NCI-H2196 treated with DMSO at 0.1 percent for 48 hours (cell line): ENCODE measurements around the gene USP48.

ENCODE experiments used
- DNase-seq: peaks from one replicate; lab custom pipeline; 2025; ENCODE audit not compliant: unreplicated experiment; lab: John Stamatoyannopoulos, UW

The USP48 gene

DNA sequence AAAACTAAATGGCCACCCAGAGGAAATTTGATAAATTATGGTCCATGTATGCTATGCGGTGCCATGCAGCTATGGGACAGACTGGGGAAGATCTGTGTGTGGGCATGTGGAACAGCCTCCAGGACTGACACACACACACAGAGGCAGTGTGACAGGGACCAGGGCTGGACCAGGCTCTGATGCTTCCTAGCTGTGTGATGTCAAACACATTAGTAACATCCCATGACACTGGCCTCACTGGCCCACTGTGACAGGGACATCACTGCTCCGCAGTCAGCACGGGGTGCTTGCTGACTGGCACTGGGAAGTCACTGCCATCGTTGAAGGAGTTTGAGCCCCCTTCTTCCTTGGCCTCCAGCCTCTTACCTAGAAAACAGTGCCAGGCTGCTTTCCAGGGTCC is 127.7 kb downstream of the USP48 start:
- no peak for DNase-seq

DNA sequence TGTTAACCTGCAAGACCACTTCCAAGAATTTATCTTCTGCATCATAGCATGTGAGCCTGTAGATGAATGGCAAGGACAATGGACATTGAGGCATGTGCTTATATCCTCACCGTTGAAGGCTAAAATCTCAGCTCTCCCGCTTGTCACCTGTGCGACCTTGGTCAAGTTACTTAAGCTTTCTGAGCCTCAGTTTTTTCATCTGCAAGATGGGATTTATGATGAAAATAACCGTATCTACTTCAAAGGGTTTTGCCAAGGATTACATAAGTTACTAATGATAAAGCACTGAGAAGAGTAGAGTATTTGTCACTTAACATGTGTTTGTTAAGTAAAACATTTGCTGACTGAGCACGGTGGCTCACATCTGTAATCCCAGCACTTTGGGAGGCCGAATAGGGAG is 128.7 kb downstream of the USP48 start:
- no peak for DNase-seq

DNA sequence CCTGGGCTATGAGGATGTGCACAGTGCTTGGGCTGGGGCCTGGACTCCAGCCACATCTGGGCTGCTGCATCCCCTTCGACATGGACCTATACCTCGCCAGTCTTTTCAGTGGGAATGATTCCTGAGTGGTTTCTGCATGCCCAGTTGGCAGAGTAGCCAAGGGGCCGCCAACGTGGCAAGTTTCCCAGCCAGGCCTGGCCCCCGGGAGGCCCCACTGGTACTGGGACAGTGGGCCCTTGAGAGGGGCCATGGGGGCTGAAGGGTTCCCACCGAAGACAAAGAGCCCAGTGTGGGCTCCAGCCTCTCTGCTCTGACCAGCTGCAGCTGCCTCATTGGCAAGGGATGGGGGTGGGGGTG is 129.2 kb downstream of the USP48 start:
- no peak for DNase-seq

DNA sequence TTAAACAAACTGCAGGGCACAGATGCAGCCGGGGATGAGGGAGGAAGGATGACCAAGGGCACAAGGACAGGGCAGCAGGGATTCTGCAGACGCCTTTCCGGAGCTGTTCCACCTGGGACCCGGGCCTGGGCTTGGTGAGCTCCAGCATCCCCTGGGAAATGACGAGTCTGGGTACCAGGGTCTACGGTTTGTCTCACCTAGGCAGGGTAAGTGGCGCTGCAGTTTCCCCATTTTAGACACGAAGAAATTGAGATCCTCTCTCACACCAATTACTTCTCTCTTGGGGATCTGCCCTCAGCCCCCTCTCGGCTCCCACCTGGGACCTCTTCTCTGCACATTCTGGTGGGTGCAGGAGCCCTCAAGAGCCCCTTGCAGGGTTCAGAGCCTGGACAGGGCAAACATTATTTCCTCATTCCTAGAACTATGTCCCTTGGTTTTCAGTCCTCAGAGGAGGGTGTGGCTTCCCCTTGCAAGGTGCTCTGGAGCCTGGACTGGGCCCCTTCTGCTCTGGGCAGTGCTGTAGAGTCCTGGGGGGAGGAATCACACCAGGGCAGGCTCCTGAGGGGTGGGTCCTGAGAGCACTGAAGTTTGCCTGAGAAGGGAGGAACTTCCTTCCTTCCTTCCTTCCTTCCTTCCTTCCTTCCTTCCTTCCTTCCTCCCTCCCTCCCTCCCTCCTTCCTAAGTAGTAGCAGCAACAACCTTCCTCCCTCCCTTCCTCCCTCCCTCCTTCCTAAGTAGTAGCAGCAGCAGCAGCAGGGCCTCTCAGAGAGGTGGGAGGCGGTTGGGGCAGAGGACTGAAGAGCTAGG is 129.8 kb downstream of the USP48 start:
- DNase-seq = no peak

DNA sequence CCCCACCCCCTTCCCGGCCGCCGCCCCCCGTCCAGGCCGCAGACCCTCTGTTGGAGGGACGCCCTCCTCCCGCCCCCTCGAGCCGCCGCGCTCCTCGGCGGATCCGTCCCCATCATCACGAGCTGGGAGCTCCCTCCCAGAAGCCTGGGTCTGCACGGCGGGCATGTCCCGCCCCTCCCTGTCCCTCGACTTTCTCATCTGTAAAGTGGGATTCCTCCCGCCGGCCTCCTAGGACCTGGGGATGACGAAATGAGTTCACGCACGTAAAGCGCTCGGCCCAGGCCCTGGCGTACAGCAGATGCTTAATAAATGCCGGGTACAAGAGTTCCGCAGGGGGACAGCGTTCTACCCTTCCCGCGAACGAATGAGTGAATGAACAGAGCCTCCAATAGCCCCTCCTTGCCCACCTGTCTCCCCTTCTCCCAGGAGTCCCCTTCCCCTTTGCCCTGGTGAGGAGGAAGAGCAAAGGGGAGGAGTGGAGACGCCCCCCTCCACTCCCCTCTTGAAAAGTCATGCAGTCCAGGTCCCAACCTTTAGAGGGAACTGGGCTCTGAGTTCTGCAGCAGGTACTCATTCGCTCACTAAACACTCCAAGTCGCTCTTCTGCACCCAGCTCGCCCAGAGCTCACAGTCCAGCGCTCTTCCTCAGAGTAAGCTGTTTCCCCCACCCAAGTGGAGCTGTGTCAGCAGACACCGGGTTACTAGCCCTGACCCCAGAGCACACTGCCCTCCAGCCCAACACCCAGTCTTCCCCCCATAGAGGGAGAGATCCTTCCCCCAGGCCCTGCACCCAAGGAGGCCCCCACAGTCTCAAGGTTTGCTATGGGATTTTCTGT is 130.6 kb downstream of the USP48 start:
- no peak for DNase-seq

DNA sequence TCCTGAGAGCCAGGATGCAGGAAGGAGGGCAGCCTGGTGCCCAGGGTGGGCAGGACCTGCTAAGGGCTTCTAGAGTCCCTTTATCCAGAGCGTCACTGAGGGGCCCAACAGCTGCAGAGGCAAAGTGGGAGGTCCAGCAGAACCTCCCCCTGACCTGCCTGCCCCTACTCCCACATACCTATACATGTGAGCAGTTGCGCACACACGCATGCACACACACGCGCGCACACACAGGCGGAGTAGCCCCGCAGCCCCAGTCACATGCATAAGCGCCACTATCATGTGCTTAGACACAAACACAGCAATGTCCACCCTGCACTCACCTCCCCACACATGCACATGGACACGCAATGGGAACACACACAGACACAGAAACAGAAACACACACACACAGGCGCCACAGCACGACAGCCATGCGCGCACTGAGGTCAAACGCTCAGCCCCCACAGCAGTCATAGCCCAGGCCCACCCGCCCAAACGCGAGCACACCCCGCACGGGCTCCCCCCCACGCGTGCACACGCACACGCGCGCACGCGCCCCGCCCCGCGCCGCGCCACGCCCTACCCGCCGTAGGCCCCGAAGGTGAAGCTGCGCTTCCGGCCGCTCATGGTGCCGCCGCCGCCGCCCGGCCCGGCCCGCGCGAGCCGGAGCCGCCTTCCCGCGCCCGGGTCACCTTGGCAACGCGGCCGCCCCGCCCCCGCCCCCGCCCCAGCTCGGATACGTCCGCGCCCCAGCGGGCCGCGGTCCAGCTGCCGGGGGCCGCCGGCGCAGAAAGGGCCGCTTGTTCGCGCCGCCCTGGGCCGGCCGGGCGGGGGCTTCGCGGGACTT is 131.5 kb downstream of the USP48 start:
- peak; percentile 17 for DNase-seq

DNA sequence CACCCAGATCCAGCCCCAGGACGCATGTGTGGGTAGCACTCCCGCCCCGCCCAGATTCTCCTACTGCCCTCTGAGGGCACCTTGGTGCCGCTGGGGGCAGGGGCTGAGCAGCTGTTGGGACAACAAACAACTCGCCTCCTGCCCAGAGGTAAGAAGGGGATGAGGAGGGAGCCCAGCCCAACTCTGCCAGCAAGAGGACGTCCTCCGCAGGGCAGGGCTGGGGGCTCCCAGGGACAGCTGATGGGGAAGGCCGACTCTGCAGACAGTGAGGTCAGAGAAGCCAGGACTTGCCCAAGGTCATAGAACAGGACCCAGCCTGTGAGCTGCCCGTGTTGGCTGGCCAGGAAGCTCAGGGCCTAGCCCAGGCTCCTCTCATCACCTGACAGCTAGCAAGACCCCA is 132.5 kb downstream of the USP48 start:
- no peak for DNase-seq

DNA sequence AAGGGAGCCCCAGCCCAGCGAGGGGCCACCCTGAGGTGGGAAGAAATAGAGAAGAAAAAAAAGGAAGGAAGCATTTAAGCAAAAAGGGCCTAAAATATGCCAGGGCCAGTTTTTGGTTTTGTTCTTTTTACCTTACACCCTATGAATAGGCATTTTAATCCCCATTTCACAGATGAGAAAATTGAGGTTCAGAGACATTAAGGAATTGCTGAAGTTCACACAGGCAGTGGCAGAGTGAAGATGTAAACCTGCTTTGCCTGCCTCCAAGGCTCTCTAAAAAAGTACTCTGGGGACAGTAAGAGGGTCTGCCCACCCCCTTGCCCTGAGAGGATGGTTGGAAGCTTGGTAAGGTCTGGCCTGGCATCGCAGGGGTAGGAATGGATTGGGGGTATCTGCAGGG is 133.6 kb downstream of the USP48 start:
- DNase-seq = no peak

DNA sequence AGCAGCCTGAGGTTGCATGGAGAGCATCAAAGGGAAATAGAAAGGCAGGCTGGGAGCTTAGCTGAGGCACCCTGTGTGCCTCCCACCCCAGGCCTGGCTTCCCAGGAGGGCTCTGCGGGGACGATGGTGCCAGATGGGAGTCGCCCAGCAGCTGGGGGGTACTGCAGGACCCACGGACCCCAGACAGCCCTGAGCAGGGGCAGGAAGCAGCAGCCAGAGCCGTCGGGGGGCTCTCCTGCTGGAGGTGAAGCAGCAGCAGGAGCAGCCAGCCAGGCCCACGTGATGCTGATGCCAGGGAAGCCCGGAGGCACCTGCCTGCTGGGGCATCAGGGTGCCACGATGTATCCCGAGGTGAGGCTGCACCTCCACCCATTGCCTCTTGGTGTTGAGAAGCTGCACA is 134.2 kb downstream of the USP48 start:
- no peak for DNase-seq

DNA sequence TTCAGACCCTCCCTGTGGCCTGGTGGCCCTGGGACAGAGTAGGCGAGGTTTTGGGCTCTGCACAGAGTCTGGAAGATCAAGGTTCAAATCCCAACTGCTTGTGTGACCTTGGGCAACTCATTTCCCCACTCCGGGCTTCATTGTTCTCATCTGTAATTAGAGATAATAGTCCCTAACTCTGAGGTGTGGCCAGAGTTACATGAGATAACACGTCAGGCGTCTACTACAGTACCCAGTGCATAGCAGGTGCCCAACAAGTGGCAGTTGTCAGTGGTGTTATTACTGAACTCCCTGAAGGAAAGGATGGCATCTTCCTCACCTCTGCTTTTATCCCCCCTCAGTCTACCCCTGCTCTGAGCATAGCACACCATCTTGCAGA is 134.6 kb downstream of the USP48 start:
- no peak for DNase-seq

DNA sequence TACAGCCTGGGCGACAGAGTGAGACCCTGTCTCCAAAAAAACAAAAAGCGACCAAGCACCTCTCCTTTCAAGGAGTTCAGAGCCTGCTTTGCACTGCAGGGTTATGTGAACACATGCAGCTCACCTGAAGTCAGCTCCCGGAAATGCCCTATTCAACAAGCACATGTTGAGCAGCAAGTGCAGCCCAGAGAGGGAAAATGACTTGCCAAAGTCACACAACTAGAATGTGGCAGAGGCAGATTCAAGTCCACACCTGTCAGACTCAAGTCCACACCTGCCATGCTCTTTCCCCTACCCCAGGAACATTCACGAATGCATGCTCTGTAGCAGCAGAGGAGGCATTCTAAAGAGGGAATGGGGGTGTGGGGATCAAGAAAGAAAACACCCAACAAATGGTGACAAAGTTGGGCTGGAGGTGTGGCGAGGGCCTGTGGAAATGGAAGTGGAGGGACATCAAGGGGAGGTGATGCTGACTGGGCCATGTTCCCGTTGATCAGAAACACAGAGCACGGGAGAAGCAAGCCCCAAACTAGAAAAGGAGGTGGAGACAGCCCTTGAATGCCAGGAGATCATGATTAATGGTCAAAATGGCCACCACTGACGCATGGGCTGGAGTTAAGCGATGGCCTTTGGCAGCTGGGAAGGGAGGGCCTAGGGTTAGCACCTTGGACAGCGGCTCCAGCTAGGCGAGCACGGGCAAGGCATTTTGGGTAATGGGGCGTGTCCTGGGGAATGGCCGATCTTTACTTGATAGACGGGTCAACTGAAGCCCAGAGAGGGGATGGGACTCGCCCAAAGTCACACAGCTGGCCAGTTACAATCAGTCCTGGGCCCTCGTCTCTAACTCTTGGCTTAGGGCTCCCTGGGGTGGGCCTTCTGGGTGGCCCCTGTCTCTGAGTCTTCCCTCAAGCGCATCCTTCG is 135.3 kb downstream of the USP48 start:
- no peak for DNase-seq

DNA sequence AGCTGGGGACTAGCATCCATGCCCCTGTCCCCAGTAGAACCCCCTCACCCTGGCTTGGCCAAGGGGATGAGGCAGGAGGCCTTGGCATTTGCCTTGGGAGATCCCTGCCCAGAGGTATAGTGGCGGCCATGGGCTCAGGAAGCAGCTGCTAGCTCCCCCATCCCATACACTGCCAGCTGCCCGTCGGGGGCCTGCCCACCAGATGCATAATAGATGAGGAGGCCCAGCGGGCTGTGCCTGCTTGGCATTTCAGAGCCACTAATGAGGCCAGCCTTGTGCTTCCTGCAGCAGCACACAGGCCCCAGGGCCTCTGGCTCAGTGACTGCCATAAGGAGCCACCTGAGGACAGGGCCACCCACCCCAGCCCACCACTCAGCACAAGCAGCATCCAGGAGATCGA is 137.4 kb downstream of the USP48 start:
- DNase-seq = no peak

DNA sequence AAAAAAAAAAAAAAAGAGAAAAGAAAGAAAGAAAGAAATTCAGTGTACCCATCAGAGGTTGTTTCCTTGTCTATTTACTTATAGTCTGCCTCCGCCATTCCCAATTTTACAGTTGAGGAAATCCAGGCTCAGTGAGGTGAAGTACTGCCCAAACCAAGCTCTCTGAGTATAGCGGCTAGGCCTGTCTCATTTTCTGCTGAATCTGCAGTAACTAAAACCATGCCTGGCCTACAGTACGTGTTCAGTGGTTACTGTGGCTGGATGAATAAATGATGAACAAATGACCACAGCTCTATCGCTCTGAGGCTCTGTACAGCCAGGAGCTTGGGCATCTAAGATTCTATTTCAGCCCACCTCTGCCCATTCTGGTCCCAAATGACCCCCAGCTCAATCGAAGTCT is 138.0 kb downstream of the USP48 start:
- no peak for DNase-seq

DNA sequence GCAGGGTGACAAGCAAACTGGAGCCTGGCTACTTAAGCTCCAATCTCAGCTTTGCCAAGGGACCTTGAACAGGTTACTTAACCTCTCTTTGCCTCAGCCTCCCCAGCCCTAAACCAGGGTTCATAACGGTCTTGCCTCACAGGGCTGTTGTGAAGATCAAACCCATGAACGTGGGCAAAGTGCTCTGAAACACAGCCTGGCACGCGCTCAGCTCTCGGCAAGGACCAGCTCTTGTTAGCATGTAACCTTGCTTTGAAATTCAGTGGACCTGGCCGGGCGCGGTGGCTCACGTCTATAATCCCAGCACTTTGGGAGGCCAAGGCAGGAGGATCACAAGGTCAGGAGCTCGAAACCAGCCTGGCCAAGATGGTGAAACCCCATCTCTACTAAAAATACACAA is 138.6 kb downstream of the USP48 start:
- no peak for DNase-seq

DNA sequence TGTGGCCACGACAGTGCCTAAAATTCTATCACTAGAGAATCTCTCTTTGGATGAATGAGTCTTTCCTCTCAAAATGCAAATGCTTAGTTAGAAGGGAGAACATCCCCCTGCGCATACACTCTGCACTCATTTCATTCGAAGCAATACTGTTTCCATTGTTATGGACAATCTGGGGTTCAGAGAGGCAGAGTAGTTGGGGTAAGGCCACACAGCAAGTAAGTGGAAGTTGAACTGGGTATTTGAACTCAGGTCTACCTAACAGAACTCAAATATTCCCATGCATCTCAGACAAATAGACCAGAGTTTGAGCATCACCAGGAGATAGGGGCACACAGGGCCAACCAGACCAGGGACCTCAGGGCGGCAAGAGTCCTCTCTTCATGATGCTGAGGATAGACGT is 139.3 kb downstream of the USP48 start:
- DNase-seq = no peak

DNA sequence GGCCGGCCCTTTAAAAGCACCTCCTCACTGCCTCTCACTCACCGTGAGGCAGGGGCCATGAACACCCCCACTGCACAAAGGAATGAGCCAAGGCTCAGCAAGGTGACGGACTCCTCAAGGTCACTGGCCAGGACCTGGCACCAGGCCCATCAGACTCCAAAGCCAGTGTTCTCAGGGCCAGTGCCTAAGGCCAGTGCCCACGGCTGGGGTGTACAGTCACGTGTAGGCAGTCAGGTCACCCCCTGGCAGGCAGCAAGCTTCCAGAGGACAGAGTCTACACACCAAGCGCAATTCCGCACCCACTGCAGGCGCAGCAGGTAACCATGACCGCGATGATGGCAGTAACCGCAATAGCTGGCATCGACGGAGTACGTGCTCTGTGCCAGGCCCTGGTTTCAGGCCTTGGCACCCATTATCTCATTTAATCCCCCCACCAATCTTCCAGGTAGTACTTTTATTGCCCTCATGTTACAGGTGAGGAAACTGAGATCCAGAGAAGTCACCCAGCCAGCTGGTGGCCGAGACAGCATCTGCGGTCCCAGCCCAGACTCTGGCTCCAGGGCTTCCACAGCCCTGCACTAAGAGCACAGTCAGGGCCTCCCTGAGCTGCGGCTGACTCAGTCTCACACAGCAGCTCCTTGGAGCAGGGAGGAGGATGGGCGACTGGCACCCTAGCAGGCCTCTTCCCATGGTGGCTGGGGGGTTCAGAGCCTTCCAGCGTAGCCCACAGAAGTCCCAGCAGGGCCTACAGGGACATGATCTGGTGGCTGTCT is 140.8 kb downstream of the USP48 start:
- DNase-seq = no peak

DNA sequence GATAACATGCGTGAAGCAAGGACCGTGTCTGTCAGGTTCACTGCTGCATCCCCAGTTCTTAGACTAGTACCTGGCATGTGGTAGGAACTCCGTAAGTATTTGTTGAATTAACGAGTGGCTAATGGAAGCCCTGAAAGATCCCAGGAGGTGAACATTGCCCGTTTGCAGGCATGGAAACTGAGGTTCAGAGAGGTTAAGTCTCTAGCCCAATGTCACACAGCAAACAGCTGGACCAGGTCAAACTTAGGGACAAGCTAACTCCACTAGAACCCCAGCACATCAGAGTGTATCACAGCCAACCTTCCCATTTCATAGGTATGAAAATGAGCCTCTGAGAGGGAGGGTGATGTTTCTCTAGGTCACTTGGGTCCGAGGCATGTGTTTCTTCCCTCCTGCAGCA is 141.4 kb downstream of the USP48 start:
- DNase-seq = no peak

DNA sequence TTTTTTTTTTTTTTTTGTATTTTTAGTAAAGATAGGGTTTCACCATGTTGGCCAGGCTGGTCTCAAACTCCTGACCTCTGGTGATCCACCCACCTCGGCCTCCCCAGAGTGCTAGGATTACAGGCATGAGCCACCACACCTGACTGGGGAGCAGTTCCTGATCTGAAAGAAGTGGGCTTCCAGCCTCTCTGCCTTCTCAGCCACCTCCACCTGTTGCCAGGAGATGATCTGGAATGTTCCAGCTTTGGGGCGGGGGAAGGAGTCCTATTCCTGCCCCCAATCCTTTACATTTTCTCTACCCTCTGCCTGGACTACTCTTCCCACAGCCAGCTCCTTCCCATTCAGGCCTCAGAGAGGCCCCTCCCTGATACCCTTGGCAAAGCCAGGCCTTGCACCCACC is 141.9 kb downstream of the USP48 start:
- no peak for DNase-seq

DNA sequence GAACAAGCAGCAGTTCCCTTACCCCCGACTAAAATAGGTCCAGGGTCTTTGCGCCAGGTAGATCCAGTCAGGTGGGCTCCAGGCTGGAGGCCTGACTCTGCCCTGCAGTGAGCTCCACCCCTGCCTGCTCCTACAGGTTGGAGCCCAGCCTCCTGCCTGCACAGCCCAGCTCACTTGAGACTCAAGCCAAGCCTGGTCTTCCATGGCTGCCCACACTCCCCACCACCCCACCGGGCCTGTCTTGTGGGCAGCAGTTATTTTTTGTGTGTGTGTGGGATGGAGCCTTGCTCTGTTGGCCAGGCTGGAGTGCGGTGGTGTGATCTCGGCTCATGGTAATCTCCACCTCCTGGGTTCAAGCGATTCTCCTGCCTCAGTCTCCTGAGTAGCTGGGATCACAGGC is 142.3 kb downstream of the USP48 start:
- DNase-seq = no peak

DNA sequence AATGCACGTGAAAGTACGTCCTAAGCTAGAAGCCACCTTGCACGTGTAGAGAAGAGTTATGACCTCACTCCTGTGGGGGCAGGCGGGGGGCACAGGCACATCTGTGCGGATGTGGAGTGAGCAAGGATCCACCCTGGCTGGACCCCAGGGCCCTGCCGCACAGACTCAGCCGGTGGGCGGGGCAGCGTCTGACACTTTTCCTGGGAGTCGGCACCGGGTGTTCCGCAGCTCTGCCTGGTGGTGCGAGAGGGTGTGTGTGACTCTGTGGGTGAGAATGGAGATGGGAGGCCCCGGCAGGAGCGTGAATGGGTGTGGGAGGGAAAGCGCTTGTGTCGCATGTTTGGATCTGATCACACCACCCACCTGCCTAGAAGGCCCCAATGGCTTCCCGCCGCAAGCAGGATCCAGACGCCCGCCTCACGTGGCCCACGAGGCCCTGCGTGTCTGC is 143.3 kb downstream of the USP48 start:
- no peak for DNase-seq
